Measurements from ENCODE around the gene TSC22D1.
"Not testable (repeated sequence)": the region's sequence is repeated elsewhere in the genome, so short reads cannot be mapped to it uniquely, and the experiment has no call there.

The TSC22D1 gene

GRCh38 chr13:44498969-44499368 is 77.2 kb downstream of the TSC22D1 start:
- DNase-seq, result no peak

DNA sequence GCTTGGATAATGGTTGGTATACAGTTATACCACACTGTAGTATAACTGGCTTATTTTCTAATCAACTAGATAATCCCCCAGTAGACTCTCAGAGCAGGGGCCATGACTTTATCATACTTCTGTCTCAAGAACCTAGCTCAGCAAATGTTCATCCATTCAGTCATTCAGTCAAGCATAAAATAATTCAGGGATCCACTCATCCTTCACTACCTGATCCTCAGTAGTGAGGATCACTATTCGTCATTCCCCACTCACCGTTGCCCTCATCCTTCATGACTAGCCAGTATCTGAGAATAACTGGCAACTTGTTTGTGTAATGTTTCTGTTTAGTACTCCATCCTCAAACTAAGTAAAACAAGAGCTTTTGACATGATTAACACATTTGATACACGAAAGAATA is 77.6 kb downstream of the TSC22D1 start:
- DNase-seq, result no peak

GRCh38 chr13:44497801-44498200 is 78.3 kb downstream of the TSC22D1 start:
- DNase-seq, result no peak

GRCh38 chr13:44493213-44493812 is 82.8 kb downstream of the TSC22D1 start:
- no peak for DNase-seq

GRCh38 chr13:44489751-44490150 is 86.4 kb downstream of the TSC22D1 start:
- DNase-seq, result no peak

DNA sequence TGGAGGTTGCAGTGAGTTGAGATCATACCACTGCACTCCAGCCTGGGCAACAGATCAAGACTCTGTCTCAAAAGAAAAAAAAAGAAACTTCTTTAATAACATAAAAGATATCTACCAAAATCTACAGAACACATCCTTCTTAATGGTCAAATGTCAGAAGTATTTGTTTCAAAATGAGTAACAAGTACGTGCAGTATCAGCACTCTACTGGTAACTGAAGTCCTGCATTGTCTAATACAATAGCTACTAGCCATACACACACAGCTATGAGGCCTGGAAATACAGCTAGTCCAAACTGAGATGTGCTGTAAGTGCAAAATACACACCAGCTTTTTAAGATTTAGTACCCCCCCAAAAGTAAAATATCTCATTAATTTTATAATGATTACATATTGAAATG is 88.1 kb downstream of the TSC22D1 start:
- DNase-seq, result no peak

- no peak for DNase-seq
These were observed 91.5 kb downstream of the TSC22D1 start for GRCh38 chr13:44484562-44485138.

DNA sequence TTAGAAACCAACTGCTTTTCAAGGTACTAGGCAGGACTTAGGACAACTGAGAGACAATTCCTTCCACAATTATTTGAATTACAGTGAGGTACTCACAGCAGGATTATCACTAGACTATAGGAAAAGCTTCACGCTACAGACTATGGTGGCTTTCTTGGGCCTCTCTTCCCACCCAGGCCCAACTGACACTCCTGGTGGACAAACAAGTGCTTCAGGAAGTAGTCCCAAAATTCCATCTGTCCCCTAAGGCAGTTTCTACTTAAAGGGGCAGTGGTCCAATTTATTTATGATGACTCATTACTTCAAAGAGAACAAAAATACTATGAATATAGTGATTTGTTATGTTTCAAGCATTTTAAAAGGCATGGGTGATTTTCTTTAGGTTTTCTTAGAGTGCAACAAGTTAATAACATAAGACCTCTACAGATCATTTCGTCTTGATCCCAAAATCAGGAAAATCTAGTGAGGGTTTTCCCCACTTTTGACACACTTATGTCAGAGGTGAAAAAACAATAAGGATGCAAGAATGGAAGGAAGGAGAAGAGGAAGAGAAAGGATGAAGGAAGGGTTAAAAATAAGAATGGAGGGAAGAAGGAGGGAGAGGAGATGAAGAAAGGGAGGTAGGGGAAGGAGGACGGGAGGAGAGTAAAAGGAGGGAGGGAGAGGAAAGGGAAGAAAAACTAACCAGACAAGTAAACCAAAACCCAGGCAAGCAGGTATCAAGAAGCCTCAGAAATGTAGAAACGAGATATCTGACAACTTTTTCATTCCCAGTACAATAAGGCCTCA is 101.8 kb downstream of the TSC22D1 start:
- DNase-seq, result no peak

- no peak for DNase-seq
These were observed 104.4 kb downstream of the TSC22D1 start for GRCh38 chr13:44471686-44472085.

- no peak for DNase-seq
These were observed 105.2 kb downstream of the TSC22D1 start for GRCh38 chr13:44470638-44471562.

- no peak for DNase-seq
These were observed 107.3 kb downstream of the TSC22D1 start for GRCh38 chr13:44468874-44469273.

GRCh38 chr13:44465318-44465717 is 110.8 kb downstream of the TSC22D1 start:
- DNase-seq, result no peak

- DNase-seq, result no peak
These were observed 111.7 kb downstream of the TSC22D1 start for GRCh38 chr13:44464471-44464870.

- DNase-seq, result no peak
These were observed 112.4 kb downstream of the TSC22D1 start for GRCh38 chr13:44463759-44464158.

DNA sequence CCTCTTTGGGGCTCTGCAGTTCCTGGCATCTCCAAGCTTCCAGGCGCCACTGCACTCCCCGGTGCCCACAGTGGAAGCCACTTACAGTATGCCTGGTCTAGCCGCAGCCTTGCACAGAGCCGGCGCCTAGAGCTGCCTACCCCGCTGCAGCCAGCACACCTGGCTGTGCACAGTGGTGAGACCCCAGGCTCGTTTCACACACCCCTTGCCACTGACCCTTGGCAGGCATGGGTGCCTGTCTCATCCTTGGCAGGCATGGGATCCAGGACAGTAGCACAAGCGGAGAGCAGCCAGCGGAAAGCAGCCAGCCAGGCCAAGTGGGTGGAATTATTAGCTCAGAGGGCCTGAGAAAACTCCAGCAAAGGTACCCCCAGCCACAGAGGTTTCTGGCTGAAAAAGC is 116.5 kb downstream of the TSC22D1 start:
- DNase-seq, result no peak

DNA sequence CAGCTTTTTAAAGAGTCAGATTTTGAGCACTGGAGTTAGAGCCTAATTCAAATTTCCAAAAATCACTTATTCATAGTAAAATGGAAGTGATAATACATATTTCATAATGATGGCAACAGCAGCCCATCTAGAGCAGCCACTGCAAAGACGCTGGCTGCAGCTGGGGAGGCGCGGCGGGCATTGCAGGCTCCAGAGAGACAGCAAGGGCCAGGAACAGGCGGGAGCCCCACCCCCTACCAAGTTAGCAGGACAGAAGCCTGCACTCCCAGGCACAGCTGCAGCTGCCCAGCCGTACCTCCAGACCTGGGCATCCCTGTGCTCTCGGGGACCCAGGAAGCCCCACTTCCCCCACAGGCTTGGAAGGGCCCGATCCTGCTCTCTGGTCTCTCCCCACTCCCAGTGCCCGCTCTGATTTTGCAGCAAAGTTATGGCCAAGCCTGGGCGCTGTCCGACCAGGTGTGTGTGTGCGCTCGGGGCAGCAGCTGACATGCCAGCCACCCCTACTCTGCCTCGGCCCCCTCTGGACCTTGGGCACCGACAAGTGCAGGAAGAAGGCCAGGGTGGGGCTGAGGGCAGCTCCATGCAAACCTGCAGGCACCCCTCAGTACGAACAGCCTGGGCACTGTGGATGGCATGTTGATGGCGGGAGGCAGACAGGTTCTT is 117.7 kb downstream of the TSC22D1 start:
- no peak for DNase-seq

GRCh38 chr13:44456212-44456611 is 119.9 kb downstream of the TSC22D1 start:
- DNase-seq, result not testable (repeated sequence)

DNA sequence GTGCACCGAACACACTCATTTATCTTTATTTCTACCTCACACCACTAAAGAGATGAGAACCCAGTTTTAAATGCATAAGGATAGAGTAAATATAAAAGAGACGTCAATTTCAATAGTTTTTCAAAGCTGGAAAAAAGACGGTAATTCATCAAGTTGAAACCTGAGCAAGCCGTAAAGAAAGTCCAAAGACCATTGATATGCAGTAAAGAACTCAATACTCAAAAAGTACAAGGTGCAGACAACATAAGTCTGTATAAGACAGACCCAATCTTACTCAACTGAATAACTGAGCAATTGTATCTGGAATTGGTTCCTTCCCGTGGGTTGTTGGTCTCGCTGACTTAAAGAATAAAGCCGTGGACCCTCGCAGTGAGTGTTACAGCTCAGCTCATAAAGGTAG is 120.4 kb downstream of the TSC22D1 start:
- no peak for DNase-seq

- no peak for DNase-seq
These were observed 122.2 kb downstream of the TSC22D1 start for GRCh38 chr13:44453881-44454280.

DNA sequence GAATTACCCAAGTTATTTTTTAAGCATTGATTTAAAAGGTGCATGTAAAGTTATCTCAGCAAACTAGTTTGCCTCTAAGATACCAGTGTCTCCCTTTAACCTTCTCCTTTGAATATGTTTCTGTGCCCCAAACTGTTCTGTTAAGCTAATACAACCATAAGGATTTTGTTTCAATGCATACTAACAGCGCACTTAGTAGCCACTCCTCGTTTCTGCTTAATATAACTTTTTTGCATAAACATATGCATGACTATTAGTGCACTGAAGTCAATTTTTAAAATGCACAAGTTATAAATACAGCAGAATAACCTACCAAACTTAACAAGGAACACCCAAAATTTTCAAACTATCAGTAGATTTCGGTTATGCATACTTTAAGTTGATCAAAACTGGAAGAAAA is 123.1 kb downstream of the TSC22D1 start:
- DNase-seq, result no peak

DNA sequence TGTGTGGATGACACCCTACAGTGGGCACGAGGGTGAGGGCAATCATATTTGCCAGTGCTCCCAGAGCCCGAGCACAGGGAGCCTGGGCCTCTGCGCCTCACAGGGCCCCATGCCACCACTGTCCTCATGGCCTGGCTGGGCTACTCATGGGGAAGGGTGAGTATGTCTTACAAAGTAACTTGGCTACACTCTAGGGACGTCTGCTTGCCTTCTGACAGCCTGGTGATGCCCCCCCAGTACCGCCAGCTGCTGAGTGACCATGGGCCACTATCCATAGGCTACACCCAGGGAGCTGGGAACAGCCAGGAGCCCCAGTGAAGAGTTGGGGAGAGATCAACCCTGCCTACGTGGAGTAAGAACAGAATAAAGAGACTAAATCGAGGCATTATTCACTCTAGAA is 123.7 kb downstream of the TSC22D1 start:
- no peak for DNase-seq

- no peak for DNase-seq
These were observed 124.5 kb downstream of the TSC22D1 start for GRCh38 chr13:44451651-44452050.

DNA sequence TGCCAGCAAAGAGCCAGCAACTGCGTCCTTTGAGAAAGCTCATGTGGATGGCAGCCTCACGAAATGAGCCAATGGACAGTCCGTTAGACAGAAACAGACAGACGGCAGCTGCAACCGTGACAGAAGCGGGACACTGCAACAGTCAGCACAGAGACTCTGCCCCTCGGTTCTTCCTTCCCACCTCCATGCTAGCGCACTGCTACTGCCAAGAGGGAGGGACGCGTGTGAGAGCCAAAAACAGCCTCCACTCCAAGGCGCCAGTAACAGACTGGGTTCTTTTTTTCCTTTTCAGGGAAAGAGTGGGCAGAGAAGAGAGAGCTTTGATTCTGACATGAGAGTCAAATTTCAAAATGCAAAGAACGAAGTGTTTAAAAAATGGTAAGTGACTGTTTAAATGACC is 125.0 kb downstream of the TSC22D1 start:
- no peak for DNase-seq
